GM13977 (cell line): ENCODE data around the gene NPAS3.

ENCODE experiments used
- DNase-seq: peaks from one replicate; pipeline ENCODE4 v3.0.0; 2012; ENCODE audit warnings: low spot score
- CTCF ChIP-seq: IDR thresholded peaks from 2 replicates; pipeline ENCODE4 v1.5.1; 2012; ENCODE audit warnings: mild to moderate bottlenecking, control low read depth; ENCODE audit not compliant: insufficient read depth; ENCODE audit errors: extremely low read depth, missing control alignments
- in situ Hi-C: fragments of 300-500 bp; cut with MboI; formaldehyde crosslinking; loops from one replicate; pipeline ENCODE4 v1.12.0; 2022; ENCODE audit warnings: low sequenced_read_pairs, low pct_unique_long_range_greater_than_20kb, mixed read lengths, inconsistent platforms; ENCODE audit not compliant: unreplicated experiment

NPAS3 gene

GRCh38 chr14:33362934-33363333 lies 424.3 kb downstream of the NPAS3 start:
- DNase-seq: no peak
- TF ChIP-seq CTCF: no peak
- in situ Hi-C loops: no loop called here

- in situ Hi-C loops: no loop called here
- no peak for DNase-seq
- TF ChIP-seq CTCF: no peak
Measured at GRCh38 chr14:33363682-33364081, 425.0 kb downstream of the NPAS3 start.

DNA sequence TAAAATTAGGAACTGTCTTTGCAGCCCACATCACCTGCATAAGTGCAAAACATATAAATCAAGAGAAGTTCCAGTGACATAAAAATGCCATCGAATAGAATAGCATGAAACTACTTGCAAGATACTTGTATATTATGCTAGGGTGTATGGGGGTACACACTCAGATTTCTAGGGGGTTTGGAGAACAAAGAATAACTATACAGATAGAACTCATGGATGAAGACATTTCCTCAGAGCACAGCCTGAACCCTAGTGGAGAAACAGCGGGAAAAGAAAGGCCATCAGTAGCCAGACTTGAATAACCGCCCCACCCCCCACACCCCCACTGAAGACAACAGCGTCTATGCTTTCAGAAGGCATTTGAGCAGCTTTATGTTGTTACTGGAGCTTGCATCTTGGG lies 425.8 kb downstream of the NPAS3 start:
- in situ Hi-C loops: no loop called here
- no peak for DNase-seq
- TF ChIP-seq CTCF: no peak

DNA sequence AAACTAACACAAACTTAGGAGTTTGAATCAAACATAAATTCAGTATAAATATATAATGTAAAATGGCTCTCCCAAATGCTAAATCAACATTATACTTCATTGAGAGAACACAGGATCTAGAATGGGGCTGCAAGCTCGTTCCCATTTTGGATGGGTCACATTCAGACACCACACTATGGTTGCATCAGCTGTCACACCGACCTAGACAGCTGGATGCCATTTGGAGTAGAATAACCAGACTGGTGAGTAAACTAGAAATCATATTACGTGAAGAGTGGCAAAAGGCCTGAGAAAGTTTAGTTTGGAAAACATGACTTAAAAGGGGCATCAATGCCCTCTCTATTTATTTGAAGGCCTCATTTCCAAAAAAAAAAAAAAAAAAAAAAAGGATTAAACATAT lies 430.4 kb downstream of the NPAS3 start:
- in situ Hi-C loops: no loop called here
- DNase-seq: no peak
- no peak for TF ChIP-seq CTCF

DNA sequence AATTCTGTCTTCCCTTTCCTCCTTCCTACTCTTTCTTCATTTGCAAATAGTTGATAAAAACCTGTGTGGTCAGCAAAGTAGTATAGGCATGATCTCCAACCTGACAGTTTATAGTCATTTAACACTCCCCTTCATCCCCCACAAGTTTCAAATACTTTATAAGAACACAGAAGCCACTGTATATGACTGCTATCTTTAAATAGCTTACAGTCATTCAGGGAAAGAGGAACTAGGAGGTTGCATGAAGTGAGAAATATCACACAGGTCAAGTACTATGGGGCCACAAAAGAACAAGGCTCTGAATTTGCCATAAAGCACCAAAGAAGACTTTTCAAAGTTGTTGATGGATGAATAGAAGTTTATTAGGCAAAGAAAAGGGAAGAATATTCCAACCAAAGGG lies 431.3 kb downstream of the NPAS3 start:
- in situ Hi-C loops: no loop called here

DNA sequence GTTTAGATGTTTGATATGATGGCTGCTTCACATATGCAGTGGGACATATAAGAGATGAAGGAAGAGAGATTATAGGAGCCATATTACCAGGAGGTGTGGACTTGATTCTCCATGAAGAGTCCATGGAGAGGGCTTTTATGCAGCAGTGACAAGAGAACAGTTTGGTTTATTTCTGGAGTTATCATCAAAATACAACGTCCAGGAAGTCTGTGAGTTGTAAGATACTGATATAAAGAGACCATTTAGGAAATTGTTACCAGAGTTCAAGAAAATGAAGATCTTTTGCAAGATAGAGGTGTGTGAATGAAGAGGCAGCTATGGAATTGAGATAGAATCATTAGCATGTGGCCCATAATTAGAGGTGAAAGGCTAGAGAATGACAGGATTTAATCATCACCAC lies 431.7 kb downstream of the NPAS3 start:
- no peak for TF ChIP-seq CTCF
- in situ Hi-C loops: no loop called here
- no peak for DNase-seq

More for the DNA sequence above, 431.3 kb downstream of the NPAS3 start:
- no peak for TF ChIP-seq CTCF
- peak; percentile 4 for DNase-seq

DNA sequence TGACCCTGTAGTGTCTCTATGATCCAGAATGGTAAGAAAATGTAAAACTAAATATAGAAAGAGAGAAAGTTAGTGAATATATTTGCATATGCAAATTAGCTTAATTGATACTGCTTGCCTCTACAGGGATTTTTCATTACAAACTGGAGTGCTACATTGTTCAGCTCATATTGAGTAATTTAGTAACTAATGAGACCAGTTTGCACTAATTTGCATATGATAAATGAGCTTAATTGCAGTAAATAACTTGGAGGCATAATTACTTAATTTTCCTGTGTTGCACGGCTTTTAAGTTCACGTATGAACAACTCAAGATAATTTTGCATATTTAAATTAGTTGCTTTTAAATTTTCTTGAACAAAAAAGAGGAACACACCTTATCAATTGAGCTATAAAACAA lies 436.5 kb downstream of the NPAS3 start:
- no peak for DNase-seq
- in situ Hi-C loops: no loop called here
- TF ChIP-seq CTCF: no peak
